OCI-LY1 (cell line): ENCODE data around the gene DHRS11.

ENCODE experiments used
- CTCF ChIP-seq: fragments of 200-600 bp; sonication (generic), shearing (Covaris generic); IDR thresholded peaks from 2 replicates; pipeline ENCODE4 v1.5.1; 2017; ENCODE audit warnings: mild to moderate bottlenecking, antibody characterized with exemption, low read length, moderate library complexity, mixed read lengths
- EZH2 ChIP-seq: fragments of 200-600 bp; sonication (generic), shearing (Covaris generic); IDR thresholded peaks from 2 replicates; pipeline ENCODE4 v1.8.0; 2017; ENCODE audit warnings: borderline replicate concordance, mixed run types, mild to moderate bottlenecking, antibody characterized with exemption, low read length, moderate library complexity, mixed read lengths

GRCh38 chr17:36601303-36602029 is 9.8 kb downstream of the DHRS11 start, which contains the start of gene MRM1:
- TF ChIP-seq CTCF (no peak), EZH2 (no peak)
